ENCODE measurements around the gene SUB1. TPM values are rescaled to one million over a fixed set of nuclear protein-coding genes. Genes with fewer than 3 reads are reported as not detected.

Gene SUB1
- polyA plus RNA-seq, 1 donor (not counting 4 experiments of a cell fraction or from before 2014, with no cell fraction given) = 432 TPM

GRCh38 chr5:32601623-32602295 is 16.4 kb downstream of the SUB1 start:
- dilution Hi-C loops (cut with MboI; ENCODE audit: extremely low pct_ligation_motif_present, low sequenced_read_pairs) = no loop called here
- H3K9ac ChIP-seq (ENCODE audit: control insufficient read depth, extremely low read depth, insufficient read depth, low read length) = no peak overlapping the region
- H3K9me1 ChIP-seq (ENCODE audit: control insufficient read depth, extremely low read depth, insufficient read depth, low read length) = no peaks in the 10 kb centered on the region
- H3K9me3 ChIP-seq (ENCODE audit: control insufficient read depth, low read depth, low read length) = no peaks in the 10 kb centered on the region
- DNase-seq (ENCODE audit: low read depth, low spot score) (no peak), FAIRE-seq (no peak)
- H3K27ac ChIP-seq (ENCODE audit: control insufficient read depth, insufficient read depth, low read length) = no peak overlapping the region
- no peak overlapping the region for H2AFZ ChIP-seq (ENCODE audit: control insufficient read depth, low read length)
- TF ChIP-seq EZH2 (IDR thresholded peaks at IDR 0.05; ENCODE audit: low read length) = no peak
- no peak for TF ChIP-seq CTCF (optimal IDR thresholded peaks at IDR 0.05 in 1 of 3, IDR thresholded peaks at IDR 0.05 in 1 of 3, conservative IDR thresholded peaks at IDR 0.05 in 1 of 3; ENCODE audit: extremely low read depth in 1 of 3, insufficient read depth in 2 of 3, low read length in 3 of 3)
- H3K4me1 ChIP-seq (ENCODE audit: control insufficient read depth, extremely low read depth, insufficient read depth, low read length) = peaks cover 9% of the 10 kb centered on the region
- peaks cover 7% of the 10 kb centered on the region for H4K20me1 ChIP-seq (ENCODE audit: control insufficient read depth, extremely low read depth, insufficient read depth, low read length)
- H3K4me3 ChIP-seq (ENCODE audit: control insufficient read depth in 2 of 3, extremely low read depth in 1 of 3, insufficient read depth in 2 of 3, low read depth in 1 of 3, low read length in 3 of 3) = no peak overlapping the region
- H3K36me3 ChIP-seq (ENCODE audit: control insufficient read depth in 2 of 2, extremely low read depth in 1 of 2, insufficient read depth in 2 of 2, low read length in 2 of 2) = peaks cover 6 to 31% of the 10 kb centered on the region in 2 experiments
- no peaks in the 10 kb centered on the region for H3K27me3 ChIP-seq (ENCODE audit: control insufficient read depth, extremely low read depth, insufficient read depth, low read length)
- H3K79me2 ChIP-seq (ENCODE audit: control insufficient read depth, insufficient read depth, low read length) = peaks cover 25% of the 10 kb centered on the region
- no peak overlapping the region for H3K4me2 ChIP-seq (ENCODE audit: control insufficient read depth, extremely low read depth, insufficient read depth, low read depth, low read length)

GRCh38 chr5:32602906-32603305 is 17.5 kb downstream of the SUB1 start:
- peaks cover 7% of the 10 kb centered on the region for H4K20me1 ChIP-seq (ENCODE audit: control insufficient read depth, extremely low read depth, insufficient read depth, low read length)
- H3K9ac ChIP-seq (ENCODE audit: control insufficient read depth, extremely low read depth, insufficient read depth, low read length) = no peak overlapping the region
- no peaks in the 10 kb centered on the region for H3K27me3 ChIP-seq (ENCODE audit: control insufficient read depth, extremely low read depth, insufficient read depth, low read length)
- H3K9me1 ChIP-seq (ENCODE audit: control insufficient read depth, extremely low read depth, insufficient read depth, low read length) = no peaks in the 10 kb centered on the region
- H2AFZ ChIP-seq (ENCODE audit: control insufficient read depth, low read length) = no peak overlapping the region
- TF ChIP-seq EZH2 (IDR thresholded peaks at IDR 0.05; ENCODE audit: low read length) (no peak), CTCF (optimal IDR thresholded peaks at IDR 0.05 in 1 of 3, IDR thresholded peaks at IDR 0.05 in 1 of 3, conservative IDR thresholded peaks at IDR 0.05 in 1 of 3; ENCODE audit: extremely low read depth in 1 of 3, insufficient read depth in 2 of 3, low read length in 3 of 3) (no peak)
- no peak for DNase-seq (ENCODE audit: low read depth, low spot score)
- dilution Hi-C loops (cut with MboI; ENCODE audit: extremely low pct_ligation_motif_present, low sequenced_read_pairs) = no loop called here
- H3K9me3 ChIP-seq (ENCODE audit: control insufficient read depth, low read depth, low read length) = no peaks in the 10 kb centered on the region
- no peak overlapping the region for H3K4me2 ChIP-seq (ENCODE audit: control insufficient read depth, extremely low read depth, insufficient read depth, low read depth, low read length)
- no peak overlapping the region for H3K27ac ChIP-seq (ENCODE audit: control insufficient read depth, insufficient read depth, low read length)
- H3K4me1 ChIP-seq (ENCODE audit: control insufficient read depth, extremely low read depth, insufficient read depth, low read length) = peaks cover 9% of the 10 kb centered on the region
- no peak overlapping the region for H3K4me3 ChIP-seq (ENCODE audit: control insufficient read depth in 2 of 3, extremely low read depth in 1 of 3, insufficient read depth in 2 of 3, low read depth in 1 of 3, low read length in 3 of 3)
- H3K36me3 ChIP-seq (ENCODE audit: control insufficient read depth in 2 of 2, extremely low read depth in 1 of 2, insufficient read depth in 2 of 2, low read length in 2 of 2) = peaks cover 6 to 31% of the 10 kb centered on the region in 2 experiments
- FAIRE-seq = no peak
- H3K79me2 ChIP-seq (ENCODE audit: control insufficient read depth, insufficient read depth, low read length) = peaks cover 17% of the 10 kb centered on the region

Measured in keratinocyte (primary cell).